RWPE2 (cell line): ENCODE results near the gene STEAP1.

Source experiments
- ATAC-seq: fragments of 200-7000 bp; cut with Tn5 transposase; 3 replicates; pipeline ENCODE4 v1.9.1; 2021; ENCODE audit warnings: low read depth
- DNase-seq: peaks from one replicate; pipeline ENCODE4 v3.0.0-alpha.2; 2020; ENCODE audit warnings: low spot score
- H3K27ac ChIP-seq: fragments of 450-650 bp; 2 replicates; pipeline ENCODE4 v1.5.1; 2017; ENCODE audit warnings: mild to moderate bottlenecking; ENCODE audit not compliant: poor library complexity, severe bottlenecking
- H3K27me3 ChIP-seq: fragments of 250-450 bp; sonication (Bioruptor Pico); 2 replicates; pipeline ENCODE4 v1.5.1; 2021; ENCODE audit warnings: mild to moderate bottlenecking, moderate library complexity; ENCODE audit not compliant: insufficient read depth, poor library complexity, severe bottlenecking
- H3K36me3 ChIP-seq: fragments of 250-450 bp; sonication (Bioruptor Pico); 2 replicates; pipeline ENCODE4 v1.5.1; 2020; ENCODE audit warnings: low read depth, mild to moderate bottlenecking, moderate library complexity
- H3K4me1 ChIP-seq: fragments of 250-450 bp; sonication (Bioruptor Pico); 2 replicates; pipeline ENCODE4 v1.5.1; 2021; ENCODE audit warnings: mild to moderate bottlenecking, moderate library complexity; ENCODE audit not compliant: insufficient read depth, poor library complexity, severe bottlenecking
- H3K4me3 ChIP-seq: fragments of 250-450 bp; sonication (Bioruptor Pico); 2 replicates; pipeline ENCODE4 v1.5.1; 2021; ENCODE audit warnings: mild to moderate bottlenecking, moderate library complexity; ENCODE audit not compliant: severe bottlenecking
- H3K9me3 ChIP-seq: fragments of 250-450 bp; sonication (Bioruptor Pico); 2 replicates; pipeline ENCODE4 v1.5.1; 2021; ENCODE audit warnings: mild to moderate bottlenecking, moderate library complexity; ENCODE audit not compliant: severe bottlenecking
- TF ChIP-seq, protein P1 (sequence below): fragments of 450-650 bp; IDR thresholded peaks from one replicate; pipeline ENCODE4 v1.5.1; 2017; ENCODE audit warnings: mild to moderate bottlenecking, moderate library complexity; ENCODE audit not compliant: poor library complexity, severe bottlenecking

STEAP1 gene

DNA sequence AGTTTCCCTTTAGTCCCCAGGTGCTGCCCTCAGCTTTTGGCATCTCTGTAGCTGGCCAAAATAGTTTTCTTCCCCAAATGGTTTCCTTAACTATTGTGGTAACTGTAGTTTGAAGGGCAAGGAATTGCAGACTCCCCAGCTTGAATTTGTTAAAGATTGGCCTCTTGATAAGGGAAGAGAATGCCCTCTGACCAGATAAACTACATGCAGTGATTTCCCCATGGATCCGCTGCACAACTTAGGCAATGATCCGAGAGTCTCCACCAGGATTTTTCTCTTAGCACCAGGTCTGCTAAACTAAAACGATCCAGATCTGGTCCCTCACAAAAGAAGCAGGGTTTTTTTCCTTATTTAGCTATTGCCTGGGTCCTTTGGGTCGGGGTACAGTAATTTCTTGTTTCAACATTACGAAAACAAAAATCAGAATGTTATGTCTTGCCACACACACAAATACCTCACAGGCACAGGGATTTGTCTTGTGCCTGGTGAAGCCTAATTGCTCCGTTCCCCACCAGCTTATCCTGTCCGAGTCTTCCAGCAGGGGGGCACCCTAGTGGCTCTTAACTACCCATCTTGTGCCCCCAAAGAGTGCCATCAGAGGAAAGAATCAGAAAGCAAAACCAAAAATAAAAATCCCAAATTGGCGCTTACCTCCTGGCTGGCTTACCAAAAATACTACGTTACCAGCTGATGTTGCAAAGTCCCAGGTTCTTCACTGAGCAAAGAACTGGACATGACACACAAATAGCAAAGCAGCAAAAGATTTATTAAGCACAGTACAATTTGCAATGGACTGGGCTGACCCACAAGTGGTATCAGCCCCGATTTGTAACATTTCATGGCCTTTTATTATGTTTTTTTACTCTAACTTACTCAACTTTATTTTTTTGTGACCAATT is 40.9 kb downstream of the STEAP1 start:
- TF ChIP-seq, protein P1, sequence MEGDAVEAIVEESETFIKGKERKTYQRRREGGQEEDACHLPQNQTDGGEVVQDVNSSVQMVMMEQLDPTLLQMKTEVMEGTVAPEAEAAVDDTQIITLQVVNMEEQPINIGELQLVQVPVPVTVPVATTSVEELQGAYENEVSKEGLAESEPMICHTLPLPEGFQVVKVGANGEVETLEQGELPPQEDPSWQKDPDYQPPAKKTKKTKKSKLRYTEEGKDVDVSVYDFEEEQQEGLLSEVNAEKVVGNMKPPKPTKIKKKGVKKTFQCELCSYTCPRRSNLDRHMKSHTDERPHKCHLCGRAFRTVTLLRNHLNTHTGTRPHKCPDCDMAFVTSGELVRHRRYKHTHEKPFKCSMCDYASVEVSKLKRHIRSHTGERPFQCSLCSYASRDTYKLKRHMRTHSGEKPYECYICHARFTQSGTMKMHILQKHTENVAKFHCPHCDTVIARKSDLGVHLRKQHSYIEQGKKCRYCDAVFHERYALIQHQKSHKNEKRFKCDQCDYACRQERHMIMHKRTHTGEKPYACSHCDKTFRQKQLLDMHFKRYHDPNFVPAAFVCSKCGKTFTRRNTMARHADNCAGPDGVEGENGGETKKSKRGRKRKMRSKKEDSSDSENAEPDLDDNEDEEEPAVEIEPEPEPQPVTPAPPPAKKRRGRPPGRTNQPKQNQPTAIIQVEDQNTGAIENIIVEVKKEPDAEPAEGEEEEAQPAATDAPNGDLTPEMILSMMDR, result no peak
- Histone ChIP-seq H3K27ac (no peak overlapping the region), H3K9me3 (peaks cover 16% of the 10 kb centered on the region), H3K4me3 (no peak overlapping the region), H3K36me3 (no peaks in the 10 kb centered on the region), H3K4me1 (no peaks in the 10 kb centered on the region), H3K27me3 (no peaks in the 10 kb centered on the region)
- no peak for DNase-seq
- ATAC-seq, result no peak

DNA sequence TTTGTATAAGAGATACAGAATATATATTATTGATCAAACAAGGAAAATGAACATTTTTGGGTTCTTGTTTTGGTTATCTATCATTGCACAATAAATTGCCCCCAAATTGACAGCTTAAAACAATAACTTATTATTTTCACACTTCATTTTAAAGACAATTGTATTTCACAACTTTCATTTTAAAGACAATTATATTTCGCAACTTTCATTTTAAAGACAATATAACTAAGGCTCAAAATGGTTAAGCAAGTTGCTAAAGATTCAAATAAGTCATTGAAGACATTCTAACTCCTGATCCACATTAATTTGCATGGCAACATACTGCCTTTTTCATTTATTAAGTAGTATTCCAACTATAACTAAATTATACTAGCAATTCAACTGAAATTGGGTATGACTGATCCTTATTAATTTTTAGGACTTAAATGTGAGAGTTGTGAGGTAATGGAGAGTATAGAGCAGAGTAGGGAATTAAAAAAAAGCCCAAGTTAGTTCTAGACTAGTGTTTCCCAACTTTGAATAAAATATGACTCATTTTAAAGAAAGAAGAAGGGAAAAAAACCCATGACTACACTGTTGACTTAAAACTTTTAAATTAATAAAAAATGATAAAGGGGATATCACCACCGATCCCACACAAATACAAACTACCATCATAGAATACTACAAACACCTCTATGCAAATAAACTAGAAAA is 47.4 kb downstream of the STEAP1 start:
- H3K4me3 ChIP-seq, result no peak overlapping the region
- H3K4me1 ChIP-seq, result no peaks in the 10 kb centered on the region
- no peaks in the 10 kb centered on the region for H3K36me3 ChIP-seq
- TF ChIP-seq, protein P1, result no peak
- no peaks in the 10 kb centered on the region for H3K9me3 ChIP-seq
- ATAC-seq, result no peak
- H3K27me3 ChIP-seq, result no peaks in the 10 kb centered on the region
- no peak overlapping the region for H3K27ac ChIP-seq
- DNase-seq, result no peak

DNA sequence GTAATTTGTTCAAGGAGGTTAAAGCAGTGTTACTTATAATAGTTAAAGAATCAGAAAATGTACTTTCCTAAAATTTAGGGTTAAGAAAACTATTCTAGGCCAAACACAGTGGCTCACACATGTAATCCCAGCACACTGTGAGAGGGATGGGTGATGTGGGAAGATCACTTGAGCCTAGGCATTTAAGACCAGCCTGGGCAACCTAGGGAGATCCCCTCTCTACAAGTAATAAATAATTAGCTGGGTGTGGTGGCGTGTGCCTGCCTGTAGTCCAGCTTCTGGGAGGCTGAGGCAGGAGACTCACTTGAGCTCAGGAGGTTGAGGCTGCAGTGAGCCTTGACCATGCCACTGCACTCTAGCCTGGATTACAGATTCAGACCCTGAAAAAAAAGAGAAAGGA is 53.7 kb downstream of the STEAP1 start:
- DNase-seq (no peak), ATAC-seq (no peak)
- Histone ChIP-seq H3K4me1 (peaks cover 4% of the 10 kb centered on the region), H3K27ac (no peak overlapping the region), H3K4me3 (no peak overlapping the region), H3K36me3 (no peaks in the 10 kb centered on the region), H3K27me3 (no peaks in the 10 kb centered on the region), H3K9me3 (no peaks in the 10 kb centered on the region)
- TF ChIP-seq, protein P1, result no peak

DNA sequence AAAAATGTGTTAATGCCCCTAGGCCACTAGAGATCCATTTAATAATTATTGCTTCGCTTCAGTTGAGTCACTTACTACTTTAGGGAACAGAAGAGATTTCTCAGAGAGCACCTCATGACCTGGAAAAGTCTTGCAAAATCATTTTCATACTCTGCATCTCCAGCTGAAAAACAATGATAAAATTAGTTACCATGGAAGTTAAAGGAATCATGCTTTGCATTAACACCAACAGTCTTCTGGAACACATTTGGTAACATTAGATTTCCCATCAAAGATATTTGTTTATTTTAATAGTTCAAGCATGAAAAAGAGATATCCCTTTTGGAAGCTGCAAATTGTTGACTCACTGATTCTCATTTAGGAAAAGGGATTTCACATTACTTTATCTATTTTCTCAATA is 55.5 kb downstream of the STEAP1 start:
- no peak overlapping the region for H3K27ac ChIP-seq
- no peak for ATAC-seq
- no peak for DNase-seq
- peaks cover 4% of the 10 kb centered on the region for H3K4me1 ChIP-seq
- no peaks in the 10 kb centered on the region for H3K27me3 ChIP-seq
- H3K36me3 ChIP-seq, result no peaks in the 10 kb centered on the region
- no peak overlapping the region for H3K4me3 ChIP-seq
- H3K9me3 ChIP-seq, result no peaks in the 10 kb centered on the region
- TF ChIP-seq, protein P1, result no peak
